Ovary (tissue), 3 donors: Measurements from ENCODE around the gene MESP1.

Experiments
- CTCF ChIP-seq, 3 donors: fragments of 450-650 bp in 2 of 3; fragments of 200-600 bp in 1 of 3; IDR thresholded peaks; one replicate each; pipeline versions ENCODE4 v1.5.1 to v1.8.0; 2016 to 2022; ENCODE audit warnings: antibody characterized with exemption in 3 of 3, mild to moderate bottlenecking in 1 of 3
- POLR2A ChIP-seq: fragments of 450-650 bp; IDR thresholded peaks from one replicate; pipeline ENCODE4 v1.6.1; 2017; ENCODE audit warnings: antibody characterized with exemption, mild to moderate bottlenecking, moderate library complexity
- donor health status: DM: no; HTN: no; CAD: no.

- no peak for TF ChIP-seq CTCF (IDR thresholded peaks at IDR 0.05)
- TF ChIP-seq POLR2A, result no peak
These were observed 46.6 kb downstream of the MESP1 start for GRCh38 chr15:89704411-89704810.
